Ureter (tissue), 1 donor: ENCODE results near the gene RIGI. TPM values are rescaled to one million over a fixed set of nuclear protein-coding genes. Genes with fewer than 3 reads are reported as not detected.
"Not testable (repeated sequence)": the region's sequence is repeated elsewhere in the genome, so short reads cannot be mapped to it uniquely, and the experiment has no call there.

Source experiments
- DNase-seq: peaks from one replicate; pipeline ENCODE4 v3.0.0-alpha.2; 2020; ENCODE audit warnings: low spot score
- total RNA-seq: library from RNA; stranded (reverse); gene quantifications from one replicate; pipeline ENCODE4 v1.2.4, GENCODE V29; 2023
- donor health status: DM: yes; HTN: yes; CAD: no.

RIGI gene
- total RNA-seq, result 10.0 TPM

- peak; percentile 92 for DNase-seq
These were observed at the start of gene RIGI for GRCh38 chr9:32526041-32526706. Gene RIGI (minus strand): TSS chr9:32526196. CDS start chr9:32526166, 30 bp downstream.

GRCh38 chr9:32574858-32575257, 48.9 kb upstream of the RIGI start:
- DNase-seq, result no peak

GRCh38 chr9:32573821-32574220, 47.8 kb upstream of the RIGI start:
- no peak for DNase-seq

- peak; percentile 95 for DNase-seq
These were observed 47.0 kb upstream of the RIGI start, which contains the start of gene NDUFB6 for GRCh38 chr9:32572900-32573523. Gene NDUFB6 (minus strand): TSS chr9:32573159. CDS start chr9:32573060, 99 bp downstream.

- DNase-seq, result peak; percentile 71
These were observed 46.2 kb upstream of the RIGI start for GRCh38 chr9:32571969-32572899.

GRCh38 chr9:32570262-32570661, 44.3 kb upstream of the RIGI start:
- no peak for DNase-seq

GRCh38 chr9:32566770-32567169, 40.8 kb upstream of the RIGI start:
- DNase-seq, result no peak

GRCh38 chr9:32565967-32566366, 40.0 kb upstream of the RIGI start:
- DNase-seq, result no peak

GRCh38 chr9:32558408-32558934, 32.5 kb upstream of the RIGI start:
- DNase-seq, result no peak

GRCh38 chr9:32554591-32554990, 28.6 kb upstream of the RIGI start:
- DNase-seq, result no peak

- no peak for DNase-seq
These were observed 28.1 kb upstream of the RIGI start for GRCh38 chr9:32554107-32554506.

GRCh38 chr9:32552172-32552872, 26.3 kb upstream of the RIGI start, which contains the start of the genes SMIM27 and TOPORS:
Gene SMIM27 (plus strand): TSS chr9:32552327. CDS start chr9:32552435, 108 bp downstream.
Gene TOPORS (minus strand): TSS chr9:32552586. CDS start chr9:32552436, 150 bp downstream.
- peak; percentile 87 for DNase-seq

- peak; percentile 50 for DNase-seq
These were observed 25.5 kb upstream of the RIGI start for GRCh38 chr9:32551276-32552051.

- DNase-seq, result peak; percentile 92
These were observed 24.7 kb upstream of the RIGI start for GRCh38 chr9:32550562-32551275.

- no peak for DNase-seq
These were observed 24.2 kb upstream of the RIGI start for GRCh38 chr9:32550150-32550561.

- DNase-seq, result not testable (repeated sequence)
These were observed 22.2 kb upstream of the RIGI start for GRCh38 chr9:32548213-32548612.

GRCh38 chr9:32545884-32546283, 19.9 kb upstream of the RIGI start:
- DNase-seq, result no peak

- no peak for DNase-seq
These were observed 17.1 kb upstream of the RIGI start for GRCh38 chr9:32543047-32543446.

GRCh38 chr9:32533816-32534215, 7.8 kb upstream of the RIGI start:
- DNase-seq, result no peak

- DNase-seq, result no peak
These were observed 7.3 kb upstream of the RIGI start for GRCh38 chr9:32533336-32533735.
